GM18508 (cell line): ENCODE data around the gene HIPK2.

Experiments used
- ATAC-seq: cut with Tn5 transposase; IDR thresholded peaks from one replicate; pipeline ENCODE4 v1.9.1; 2021; ENCODE audit warnings: moderate number of reproducible peaks; ENCODE audit not compliant: insufficient read depth, unreplicated experiment

The HIPK2 gene

DNA sequence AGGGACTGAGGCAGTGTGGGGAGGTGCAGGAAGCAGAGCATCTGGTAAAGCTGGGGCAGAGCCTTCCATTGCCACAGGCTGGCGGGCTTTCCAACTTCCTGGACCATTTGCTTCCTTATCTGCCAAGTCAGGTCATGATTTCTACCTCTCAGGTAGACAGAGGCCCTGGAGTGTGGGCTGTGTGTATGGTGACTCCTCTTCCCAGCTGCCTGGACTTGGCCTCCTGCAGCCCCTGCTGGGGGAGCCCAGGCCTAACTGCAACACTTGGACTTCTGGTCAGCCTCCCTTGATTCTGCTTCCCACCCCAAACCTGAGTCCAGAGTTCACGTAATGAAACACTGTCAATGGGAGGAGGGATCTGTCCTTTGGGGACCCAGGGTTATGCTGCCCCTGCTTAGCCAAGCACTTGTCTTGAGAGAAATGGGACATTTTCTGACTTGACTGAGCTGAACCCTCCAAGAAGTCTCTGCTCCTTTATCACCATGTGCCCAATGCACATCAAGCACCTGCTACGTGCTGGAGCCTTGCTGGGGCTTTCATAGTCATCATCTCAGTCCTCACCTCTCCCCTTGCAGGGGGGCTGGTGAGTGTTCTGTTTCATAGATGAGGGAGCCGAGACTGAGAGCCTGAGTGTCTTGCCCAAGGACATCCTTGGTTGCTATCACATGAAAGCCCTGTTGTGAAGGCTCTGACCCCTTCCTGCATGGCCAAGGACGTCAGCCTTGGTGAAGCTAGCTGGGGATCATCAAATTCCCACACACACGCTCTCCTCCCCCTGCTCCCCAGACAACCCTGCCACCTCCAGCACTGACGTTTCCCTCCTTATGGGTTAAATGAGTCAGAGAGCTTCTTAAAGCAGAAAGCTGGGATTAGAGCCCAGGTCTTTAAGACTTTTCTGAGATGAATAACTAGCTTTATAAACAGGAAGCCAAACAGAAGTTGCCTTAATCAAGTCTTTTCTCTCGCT, 250.9 kb downstream of the HIPK2 start:
- no peak for ATAC-seq

DNA sequence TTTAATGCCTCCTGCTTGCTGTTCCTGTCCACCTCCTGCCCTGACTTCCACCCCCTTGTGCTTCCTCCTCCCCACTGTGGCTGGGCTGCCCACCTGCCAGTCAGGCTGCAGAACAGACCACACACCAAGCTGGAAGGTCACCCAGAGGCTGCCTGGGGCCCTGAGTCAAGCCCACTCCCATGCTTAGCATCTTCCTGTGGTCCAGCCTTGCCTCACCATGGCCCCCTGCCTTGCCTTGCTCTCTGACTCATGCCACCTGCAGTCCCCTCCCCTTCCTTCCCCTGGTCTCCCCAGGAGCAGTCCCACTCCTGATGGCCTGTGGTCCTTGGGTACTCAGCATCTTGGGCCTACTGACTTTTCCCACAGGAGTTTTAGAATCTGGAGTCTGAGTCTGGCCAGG, 252.0 kb downstream of the HIPK2 start:
- no peak for ATAC-seq

DNA sequence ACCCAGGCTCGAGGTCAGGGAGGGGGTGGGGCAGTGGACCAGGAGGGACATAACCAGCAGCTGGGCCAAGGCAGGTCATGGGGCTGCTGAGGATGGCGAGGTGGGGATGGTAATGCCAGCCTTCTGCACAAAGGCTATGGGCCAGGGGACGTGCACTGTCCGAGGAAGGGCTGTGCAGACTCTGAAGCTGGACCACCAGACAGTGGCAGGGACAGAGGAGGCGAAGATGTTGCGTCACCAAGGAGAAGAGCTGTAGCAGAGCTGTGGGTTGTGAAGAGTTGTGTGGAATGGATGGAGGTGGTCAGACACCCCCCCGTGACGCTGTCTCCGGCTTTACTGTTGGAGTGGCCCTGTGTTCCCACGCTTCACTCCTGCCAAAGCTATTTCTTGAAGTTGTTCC, 252.6 kb downstream of the HIPK2 start:
- no peak for ATAC-seq

DNA sequence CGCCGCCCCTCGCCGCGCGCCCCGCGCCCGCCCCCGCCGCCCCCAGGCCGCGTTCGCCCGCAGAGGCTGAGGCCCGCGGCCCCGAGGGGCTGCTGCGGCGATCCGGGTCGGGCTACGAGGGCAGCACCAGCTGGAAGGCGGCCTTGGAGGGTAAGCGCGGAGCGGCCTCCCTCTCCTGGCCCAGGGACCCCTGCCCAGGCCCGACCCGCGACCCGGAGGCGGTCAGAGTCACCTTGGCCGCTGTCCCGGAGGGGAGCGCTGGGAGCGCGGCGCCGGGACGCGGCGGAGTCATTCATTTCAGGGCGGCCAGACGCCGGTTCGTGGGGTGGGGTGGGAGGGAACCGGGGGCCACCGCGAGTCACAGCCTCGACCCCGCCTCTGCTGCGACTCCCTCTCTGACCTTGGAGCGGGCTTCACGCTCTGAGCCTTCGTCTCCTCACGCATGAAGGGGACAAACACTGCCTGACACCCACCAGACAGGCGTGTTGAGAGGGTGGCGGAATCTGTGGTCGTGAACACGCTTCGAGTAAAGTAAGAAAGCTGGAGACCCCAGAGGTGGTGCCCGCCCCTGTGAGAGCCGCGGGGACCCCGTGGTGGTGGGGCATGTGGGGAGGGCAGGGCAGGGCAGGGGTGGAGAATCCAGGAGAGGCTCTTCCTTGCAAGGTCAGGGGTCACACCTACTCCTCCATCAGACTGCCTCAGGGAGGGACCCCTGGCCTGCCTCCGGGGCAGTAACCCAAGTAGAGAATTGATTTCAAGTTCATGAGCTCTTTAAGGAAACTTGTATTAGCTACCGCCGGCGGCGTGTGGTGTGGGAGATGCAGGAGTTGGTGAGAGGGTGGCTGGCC, 253.6 kb downstream of the HIPK2 start:
- ATAC-seq: no peak

DNA sequence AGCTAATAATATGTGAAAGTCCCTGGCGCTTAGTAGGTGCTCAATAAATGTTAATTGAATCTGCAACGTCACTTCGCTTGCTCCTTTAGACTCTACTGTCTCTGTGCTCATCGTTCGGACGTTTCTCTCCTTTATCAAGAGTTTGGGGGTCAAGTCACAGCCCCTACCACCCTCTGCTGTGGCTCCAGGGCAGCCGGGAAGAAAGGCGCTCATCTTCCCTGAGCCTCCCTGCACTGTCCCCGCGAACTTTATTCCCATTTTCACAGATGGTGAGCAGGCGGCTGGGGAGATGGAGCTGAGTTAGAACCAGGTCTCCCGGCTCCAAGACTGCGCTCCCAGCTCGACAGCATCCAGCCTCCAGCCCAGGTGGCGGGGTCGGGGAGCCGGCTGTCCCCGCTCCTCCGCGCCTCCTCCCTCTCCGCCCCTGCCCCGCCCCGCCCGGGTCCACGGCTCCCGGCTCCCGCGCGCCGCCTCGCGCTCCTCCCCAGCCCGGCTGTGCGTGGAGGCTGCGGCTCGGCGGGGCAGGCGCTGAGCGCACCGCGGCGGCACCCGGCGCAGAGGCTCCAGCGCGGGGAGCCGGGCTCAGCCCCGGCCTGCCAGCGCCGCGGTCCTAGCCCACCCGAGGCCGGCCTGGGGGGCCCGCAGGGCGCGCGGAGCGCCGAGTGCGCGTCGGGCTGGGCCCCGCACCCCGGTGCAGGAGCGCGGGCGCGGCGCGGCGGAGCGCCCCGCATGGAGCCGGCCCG, 254.4 kb downstream of the HIPK2 start, which contains the start of gene CLEC2L:
TSS of gene CLEC2L (plus strand) at position 487 of the 743 bp plus-strand sequence. CDS start at position 730, 243 bp downstream.
- no peak for ATAC-seq

DNA sequence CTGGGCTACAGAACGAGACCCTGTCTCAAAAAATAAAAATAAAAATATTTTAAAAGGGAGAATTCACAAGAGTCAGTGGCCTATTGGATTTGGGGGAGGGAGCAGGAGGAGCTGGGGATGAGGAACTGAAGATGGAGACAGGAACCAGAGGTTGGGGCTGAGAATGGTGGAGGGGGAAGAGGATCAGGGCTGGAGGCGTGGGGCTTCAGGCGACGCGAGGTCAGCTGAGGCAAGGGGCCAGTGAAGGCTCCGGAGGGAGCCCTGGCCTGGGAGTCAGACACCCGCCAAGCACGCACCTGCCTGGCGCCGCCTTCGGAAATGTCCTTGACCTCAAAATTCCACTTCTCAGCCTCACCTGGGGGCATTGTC, 255.0 kb downstream of the HIPK2 start:
- no peak for ATAC-seq

DNA sequence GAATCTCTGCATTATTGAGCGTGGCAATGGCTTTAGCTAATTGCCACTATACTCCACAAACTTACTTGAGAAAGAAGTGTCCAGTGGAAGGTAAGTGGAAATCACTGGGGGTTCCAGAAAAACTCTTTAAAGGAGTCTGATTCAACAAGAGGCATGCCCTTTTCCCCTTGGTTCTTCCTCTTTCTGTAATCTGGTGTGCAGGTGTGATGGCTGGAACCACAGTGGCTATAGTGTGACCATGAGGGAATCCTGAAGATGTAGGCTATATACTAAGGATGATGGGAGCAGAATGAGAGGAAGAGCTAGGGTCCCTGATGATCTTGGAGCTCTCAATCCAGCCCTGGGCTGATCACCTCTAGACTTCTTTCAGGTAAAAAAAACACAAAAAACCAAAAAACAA, 256.4 kb downstream of the HIPK2 start:
- ATAC-seq: no peak

DNA sequence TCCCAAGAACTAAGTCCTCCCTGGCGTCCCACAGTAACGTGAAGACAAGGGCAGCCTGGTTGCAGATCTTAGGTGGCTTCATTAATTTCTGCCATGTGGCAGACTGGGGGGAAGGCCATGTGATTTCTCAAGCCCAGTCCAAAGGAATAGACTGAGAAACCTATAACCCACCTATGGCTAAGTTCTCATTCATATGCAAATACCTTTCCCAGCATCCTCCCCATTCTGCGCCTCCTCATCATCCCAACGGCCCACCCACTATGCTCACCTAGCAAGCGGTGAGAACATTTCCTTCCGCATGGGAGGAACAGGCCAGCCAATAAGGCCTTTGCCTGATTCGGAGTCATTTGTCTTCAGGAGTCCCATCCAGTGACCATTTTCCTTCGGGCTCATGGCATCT, 262.5 kb downstream of the HIPK2 start:
- no peak for ATAC-seq
